ENCODE measurements around the gene FKRP. TPM values are rescaled to one million over a fixed set of nuclear protein-coding genes. Genes with fewer than 3 reads are reported as not detected.
A peak's percentile ranks its signal among the peaks of the same experiment; 100 is the strongest.

Gene FKRP
- total RNA-seq, 1 experiment from 2014 or later, result 33.1 TPM

DNA sequence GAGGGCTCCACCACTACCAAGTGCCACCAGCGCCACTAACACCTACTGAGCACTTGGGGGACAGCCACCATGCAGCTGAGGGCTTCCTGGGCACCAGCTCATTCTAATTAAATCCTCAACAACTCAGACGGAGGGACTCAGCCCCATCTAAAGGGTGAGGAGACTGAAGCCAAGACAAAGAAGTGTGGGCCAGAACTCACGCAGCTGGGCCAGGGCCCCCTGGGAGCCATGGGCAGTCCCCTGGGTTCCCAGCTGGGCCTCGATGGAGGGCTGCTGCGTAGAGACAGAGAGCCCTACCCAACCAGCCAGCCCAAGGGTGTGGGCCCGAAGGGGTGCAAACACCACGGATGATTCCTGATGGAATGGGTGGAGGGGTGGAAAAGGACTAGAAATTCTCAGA, 16.2 kb upstream of the FKRP start:
- H3K36me3 Mint-ChIP-seq (ENCODE audit: insufficient read depth, unreplicated experiment), result peaks cover 93% of the 10 kb centered on the region
- POLR2A ChIA-PET, result interaction anchor here (0.5 kb wide), 1 partner anchor 16 kb away, joined by 3 read pairs; no protein-coding TSS in a partner anchor
- H3K27me3 Mint-ChIP-seq (ENCODE audit: insufficient read depth, unreplicated experiment), result no peaks in the 10 kb centered on the region
- CTCF ChIA-PET, result interaction anchor here (1.4 to 1.5 kb wide), 3 partner anchors 9 to 283 kb away, joined by 3 to 6 read pairs (median 3); no protein-coding TSS in a partner anchor
- H3K4me1 Mint-ChIP-seq (ENCODE audit: low read depth, unreplicated experiment), result peaks cover 13% of the 10 kb centered on the region
- H3K4me3 ChIP-seq (ENCODE audit: low read depth, low read length), result no peak overlapping the region
- no peaks in the 10 kb centered on the region for H3K27me3 ChIP-seq (replicated peaks; ENCODE audit: control insufficient read depth, insufficient read depth, low read length)
- H3K9me3 ChIP-seq, result no peaks in the 10 kb centered on the region
- H3K27ac Mint-ChIP-seq (ENCODE audit: unreplicated experiment), result no peak overlapping the region
- no peak for DNase-seq
- H3K9me3 Mint-ChIP-seq (ENCODE audit: unreplicated experiment), result no peaks in the 10 kb centered on the region
- no peak overlapping the region for H3K4me3 Mint-ChIP-seq (ENCODE audit: unreplicated experiment)
- peaks cover 8% of the 10 kb centered on the region for H3K36me3 ChIP-seq (ENCODE audit: control insufficient read depth, insufficient read depth, low read length)
- intact Hi-C loops (cut with micrococcal nuclease; ENCODE audit: unreplicated experiment), result no loop called here
- BruUV-seq (replicated peaks), result no TSS peak
- H3K4me1 ChIP-seq, result no peaks in the 10 kb centered on the region
- TF ChIP-seq, protein P1, sequence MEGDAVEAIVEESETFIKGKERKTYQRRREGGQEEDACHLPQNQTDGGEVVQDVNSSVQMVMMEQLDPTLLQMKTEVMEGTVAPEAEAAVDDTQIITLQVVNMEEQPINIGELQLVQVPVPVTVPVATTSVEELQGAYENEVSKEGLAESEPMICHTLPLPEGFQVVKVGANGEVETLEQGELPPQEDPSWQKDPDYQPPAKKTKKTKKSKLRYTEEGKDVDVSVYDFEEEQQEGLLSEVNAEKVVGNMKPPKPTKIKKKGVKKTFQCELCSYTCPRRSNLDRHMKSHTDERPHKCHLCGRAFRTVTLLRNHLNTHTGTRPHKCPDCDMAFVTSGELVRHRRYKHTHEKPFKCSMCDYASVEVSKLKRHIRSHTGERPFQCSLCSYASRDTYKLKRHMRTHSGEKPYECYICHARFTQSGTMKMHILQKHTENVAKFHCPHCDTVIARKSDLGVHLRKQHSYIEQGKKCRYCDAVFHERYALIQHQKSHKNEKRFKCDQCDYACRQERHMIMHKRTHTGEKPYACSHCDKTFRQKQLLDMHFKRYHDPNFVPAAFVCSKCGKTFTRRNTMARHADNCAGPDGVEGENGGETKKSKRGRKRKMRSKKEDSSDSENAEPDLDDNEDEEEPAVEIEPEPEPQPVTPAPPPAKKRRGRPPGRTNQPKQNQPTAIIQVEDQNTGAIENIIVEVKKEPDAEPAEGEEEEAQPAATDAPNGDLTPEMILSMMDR (IDR thresholded peaks at IDR 0.05; ENCODE audit: insufficient read depth in 1 of 2, low read depth in 1 of 2, low read length in 1 of 2, severe bottlenecking in 1 of 2, unreplicated experiment in 1 of 2), result no peak

DNA sequence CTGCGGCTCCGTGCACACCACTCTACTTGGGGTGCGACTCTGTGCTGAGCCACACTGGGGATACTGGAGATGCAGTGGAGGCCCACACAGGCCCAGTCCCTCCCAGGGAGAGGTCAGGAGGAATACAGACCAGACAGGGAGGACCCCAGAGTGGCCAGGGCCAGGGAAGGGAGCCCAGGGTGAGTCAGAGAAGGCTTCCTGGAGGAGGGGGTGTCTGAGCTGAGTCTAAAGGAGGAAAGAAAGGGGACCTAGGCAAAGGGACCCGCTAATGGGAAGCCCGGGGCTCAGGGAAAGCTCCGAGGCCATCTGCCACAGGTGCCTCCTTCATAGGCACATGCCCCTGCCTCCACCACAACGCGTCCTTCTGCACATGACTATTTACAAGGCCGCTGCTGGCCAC, 15.7 kb upstream of the FKRP start:
- no peak overlapping the region for H3K4me3 Mint-ChIP-seq (ENCODE audit: unreplicated experiment)
- no peak overlapping the region for H3K27ac Mint-ChIP-seq (ENCODE audit: unreplicated experiment)
- H3K36me3 Mint-ChIP-seq (ENCODE audit: insufficient read depth, unreplicated experiment), result peaks cover 93% of the 10 kb centered on the region
- no TSS peak for BruUV-seq (replicated peaks)
- POLR2A ChIA-PET, result interaction anchor here (0.5 kb wide), 1 partner anchor 16 kb away, joined by 3 read pairs; no protein-coding TSS in a partner anchor
- H3K27me3 ChIP-seq (replicated peaks; ENCODE audit: control insufficient read depth, insufficient read depth, low read length), result no peaks in the 10 kb centered on the region
- CTCF ChIA-PET, result interaction anchor here (1.4 kb wide), 1 partner anchor 9 kb away, joined by 3 read pairs; no protein-coding TSS in a partner anchor
- DNase-seq, result no peak
- H3K4me1 ChIP-seq, result no peaks in the 10 kb centered on the region
- TF ChIP-seq, protein P1 (IDR thresholded peaks at IDR 0.05; ENCODE audit: insufficient read depth in 1 of 2, low read depth in 1 of 2, low read length in 1 of 2, severe bottlenecking in 1 of 2, unreplicated experiment in 1 of 2), result no peak
- H3K27me3 Mint-ChIP-seq (ENCODE audit: insufficient read depth, unreplicated experiment), result no peaks in the 10 kb centered on the region
- H3K4me1 Mint-ChIP-seq (ENCODE audit: low read depth, unreplicated experiment), result peaks cover 13% of the 10 kb centered on the region
- H3K9me3 Mint-ChIP-seq (ENCODE audit: unreplicated experiment), result no peaks in the 10 kb centered on the region
- H3K4me3 ChIP-seq (ENCODE audit: low read depth, low read length), result no peak overlapping the region
- intact Hi-C loops (cut with micrococcal nuclease; ENCODE audit: unreplicated experiment), result no loop called here
- H3K36me3 ChIP-seq (ENCODE audit: control insufficient read depth, insufficient read depth, low read length), result peaks cover 8% of the 10 kb centered on the region
- no peaks in the 10 kb centered on the region for H3K9me3 ChIP-seq

DNA sequence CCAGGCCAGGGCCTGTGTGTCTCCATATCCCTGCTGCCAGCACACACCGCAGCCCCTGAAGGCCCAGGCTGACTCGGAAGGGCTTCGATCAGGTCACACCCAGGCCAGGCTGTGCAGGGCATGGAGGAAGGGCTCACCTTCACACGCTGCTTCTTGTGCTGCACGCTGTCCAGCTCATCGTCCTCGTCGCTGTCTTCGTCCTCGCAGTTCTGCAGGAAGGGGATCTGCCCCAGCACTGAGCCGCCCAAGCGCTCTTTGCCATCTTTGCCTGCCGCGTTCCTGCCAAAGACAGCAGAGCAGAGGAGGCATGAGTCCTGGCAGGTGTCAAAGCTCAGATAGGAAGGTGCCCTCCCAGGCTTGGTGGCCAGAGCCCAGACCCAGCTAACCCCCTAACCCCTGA, 15.3 kb upstream of the FKRP start:
- TF ChIP-seq, protein P1 (IDR thresholded peaks at IDR 0.05; ENCODE audit: insufficient read depth in 1 of 2, low read depth in 1 of 2, low read length in 1 of 2, severe bottlenecking in 1 of 2, unreplicated experiment in 1 of 2), result no peak
- ChIA-PET CTCF (no interaction called here), POLR2A (no interaction called here)
- H3K9me3 ChIP-seq, result no peaks in the 10 kb centered on the region
- peak in 1 of 2 experiments; percentile 34 for DNase-seq
- H3K27ac Mint-ChIP-seq (ENCODE audit: unreplicated experiment), result no peak overlapping the region
- no peaks in the 10 kb centered on the region for H3K4me1 ChIP-seq
- no peaks in the 10 kb centered on the region for H3K9me3 Mint-ChIP-seq (ENCODE audit: unreplicated experiment)
- no peak overlapping the region for H3K4me3 ChIP-seq (ENCODE audit: low read depth, low read length)
- no peaks in the 10 kb centered on the region for H3K27me3 Mint-ChIP-seq (ENCODE audit: insufficient read depth, unreplicated experiment)
- no peak overlapping the region for H3K4me3 Mint-ChIP-seq (ENCODE audit: unreplicated experiment)
- BruUV-seq (replicated peaks), result no TSS peak
- H3K36me3 ChIP-seq (ENCODE audit: control insufficient read depth, insufficient read depth, low read length), result peaks cover 8% of the 10 kb centered on the region
- H3K27me3 ChIP-seq (replicated peaks; ENCODE audit: control insufficient read depth, insufficient read depth, low read length), result no peaks in the 10 kb centered on the region
- peaks cover 13% of the 10 kb centered on the region for H3K4me1 Mint-ChIP-seq (ENCODE audit: low read depth, unreplicated experiment)
- intact Hi-C loops (cut with micrococcal nuclease; ENCODE audit: unreplicated experiment), result no loop called here
- H3K36me3 Mint-ChIP-seq (ENCODE audit: insufficient read depth, unreplicated experiment), result peaks cover 94% of the 10 kb centered on the region
